COLO829 (cell line): ENCODE results near the gene TENM3.
"Not testable (repeated sequence)": the region's sequence is repeated elsewhere in the genome, so short reads cannot be mapped to it uniquely, and the experiment has no call there.

Source experiments
- DNase-seq: peaks from one replicate; pipeline ENCODE4 v3.0.0; 2012; ENCODE audit warnings: low spot score

TENM3 gene

GRCh38 chr4:182338746-182339145, 95.5 kb downstream of the TENM3 start:
- no peak for DNase-seq

- DNase-seq, result no peak
Observed at GRCh38 chr4:182339221-182339641, 96.0 kb downstream of the TENM3 start.

GRCh38 chr4:182343453-182343852, 100.3 kb downstream of the TENM3 start:
- DNase-seq, result no peak

- DNase-seq, result no peak
Observed at GRCh38 chr4:182344968-182345367, 101.8 kb downstream of the TENM3 start.

- no peak for DNase-seq
Observed at GRCh38 chr4:182346250-182346649, 103.0 kb downstream of the TENM3 start.

- no peak for DNase-seq
Observed at GRCh38 chr4:182346675-182347375, 103.6 kb downstream of the TENM3 start.

- no peak for DNase-seq
Observed at GRCh38 chr4:182348779-182349326, 105.7 kb downstream of the TENM3 start.

- DNase-seq, result no peak
Observed at GRCh38 chr4:182350041-182350440, 106.8 kb downstream of the TENM3 start.

- DNase-seq, result no peak
Observed at GRCh38 chr4:182351485-182351884, 108.3 kb downstream of the TENM3 start.

- no peak for DNase-seq
Observed at GRCh38 chr4:182354106-182354505, 110.9 kb downstream of the TENM3 start.

GRCh38 chr4:182354867-182355266, 111.7 kb downstream of the TENM3 start:
- no peak for DNase-seq

GRCh38 chr4:182367153-182367552, 124.0 kb downstream of the TENM3 start:
- peak; percentile 94 for DNase-seq

GRCh38 chr4:182369211-182369610, 126.0 kb downstream of the TENM3 start:
- no peak for DNase-seq

- DNase-seq, result no peak
Observed at GRCh38 chr4:182370491-182370890, 127.3 kb downstream of the TENM3 start.

- DNase-seq, result no peak
Observed at GRCh38 chr4:182380771-182381181, 137.6 kb downstream of the TENM3 start.

GRCh38 chr4:182382941-182383340, 139.7 kb downstream of the TENM3 start:
- DNase-seq, result no peak

GRCh38 chr4:182384631-182385091, 141.5 kb downstream of the TENM3 start:
- DNase-seq, result no peak

- DNase-seq, result no peak
Observed at GRCh38 chr4:182385897-182386296, 142.7 kb downstream of the TENM3 start.

- not testable (repeated sequence) for DNase-seq
Observed at GRCh38 chr4:182386576-182386975, 143.4 kb downstream of the TENM3 start.

GRCh38 chr4:182391111-182391684, 148.0 kb downstream of the TENM3 start:
- no peak for DNase-seq

- no peak for DNase-seq
Observed at GRCh38 chr4:182394181-182394580, 151.0 kb downstream of the TENM3 start.

GRCh38 chr4:182400081-182400480, 156.9 kb downstream of the TENM3 start:
- DNase-seq, result no peak

GRCh38 chr4:182400790-182401189, 157.6 kb downstream of the TENM3 start:
- no peak for DNase-seq

- no peak for DNase-seq
Observed at GRCh38 chr4:182404376-182404775, 161.2 kb downstream of the TENM3 start.
